Measurements from ENCODE around the gene RUNDC3A. TPM values are rescaled to one million over a fixed set of nuclear protein-coding genes. Genes with fewer than 3 reads are reported as not detected.

RUNDC3A gene
- polyA plus RNA-seq, 1 experiment: 0.11 TPM

GRCh38 chr17:44304651-44305050 is 3.8 kb upstream of the RUNDC3A start:
- no peak overlapping the region for H3K27ac ChIP-seq (ENCODE audit: low read depth, low read length)
- no peak for DNase-seq (ENCODE audit: low read depth, low spot score)
- ChIA-PET POLR2A (no interaction called here), CTCF (no interaction called here)
- no peak overlapping the region for H3K4me3 ChIP-seq (ENCODE audit: low read depth, low read length)
- no peak for TF ChIP-seq CTCF (IDR thresholded peaks at IDR 0.05; ENCODE audit: low read depth, low read length)
- no peaks in the 10 kb centered on the region; the same call in 1 of the 2 replicates for H3K9me3 ChIP-seq (ENCODE audit: control insufficient read depth, insufficient read depth, low read length)
- H3K27me3 ChIP-seq (ENCODE audit: control insufficient read depth, insufficient read depth, low read length): peaks cover 32% of the 10 kb centered on the region

- H3K27ac ChIP-seq (ENCODE audit: low read depth, low read length): no peak overlapping the region
- no peak for DNase-seq (ENCODE audit: low read depth, low spot score)
- no peaks in the 10 kb centered on the region; the same call in 1 of the 2 replicates for H3K9me3 ChIP-seq (ENCODE audit: control insufficient read depth, insufficient read depth, low read length)
- TF ChIP-seq CTCF (IDR thresholded peaks at IDR 0.05; ENCODE audit: low read depth, low read length): no peak
- POLR2A ChIA-PET: interaction anchor here (0.5 to 1.0 kb wide), 2 partner anchors 84 to 104 kb away, joined by 3 to 9 read pairs; no protein-coding TSS in a partner anchor
- CTCF ChIA-PET: interaction anchor here (0.7 kb wide), 1 partner anchor 223 kb away, joined by 7 read pairs; no protein-coding TSS in a partner anchor
- H3K27me3 ChIP-seq (ENCODE audit: control insufficient read depth, insufficient read depth, low read length): peaks cover 36% of the 10 kb centered on the region
- H3K4me3 ChIP-seq (ENCODE audit: low read depth, low read length): peak overlapping the region; percentile 57; the same call in 1 of the 2 replicates
These were observed 814 bp upstream of the RUNDC3A start for GRCh38 chr17:44307387-44308186.

- ChIA-PET CTCF (no interaction called here), POLR2A (interaction anchor here (1.0 kb wide), 1 partner anchor 105 kb away, joined by 3 read pairs; no protein-coding TSS in a partner anchor)
- Histone ChIP-seq H3K27ac (ENCODE audit: low read depth, low read length) (no peak overlapping the region), H3K27me3 (ENCODE audit: control insufficient read depth, insufficient read depth, low read length) (peaks cover 43% of the 10 kb centered on the region), H3K9me3 (ENCODE audit: control insufficient read depth, insufficient read depth, low read length) (no peaks in the 10 kb centered on the region; the same call in 1 of the 2 replicates), H3K4me3 (ENCODE audit: low read depth, low read length) (peak overlapping the region; percentile 22; the same call in 1 of the 2 replicates)
- DNase-seq (ENCODE audit: low read depth, low spot score): no peak
- TF ChIP-seq CTCF (IDR thresholded peaks at IDR 0.05; ENCODE audit: low read depth, low read length): no peak
These were observed 464 bp downstream of the RUNDC3A start for GRCh38 chr17:44308865-44309264.

GRCh38 chr17:44309472-44309871 is 1.1 kb downstream of the RUNDC3A start:
- TF ChIP-seq CTCF (IDR thresholded peaks at IDR 0.05; ENCODE audit: low read depth, low read length): no peak
- Histone ChIP-seq H3K27ac (ENCODE audit: low read depth, low read length) (no peak overlapping the region), H3K4me3 (ENCODE audit: low read depth, low read length) (no peak overlapping the region), H3K27me3 (ENCODE audit: control insufficient read depth, insufficient read depth, low read length) (peaks cover 48% of the 10 kb centered on the region), H3K9me3 (ENCODE audit: control insufficient read depth, insufficient read depth, low read length) (no peaks in the 10 kb centered on the region; the same call in 1 of the 2 replicates)
- POLR2A ChIA-PET: no interaction called here
- no peak for DNase-seq (ENCODE audit: low read depth, low spot score)
- CTCF ChIA-PET: interaction anchor here (0.5 kb wide), 1 partner anchor 14 kb away, joined by 3 read pairs; no protein-coding TSS in a partner anchor

- DNase-seq (ENCODE audit: low read depth, low spot score): no peak
- H3K4me3 ChIP-seq (ENCODE audit: low read depth, low read length): no peak overlapping the region
- POLR2A ChIA-PET: no interaction called here
- H3K27me3 ChIP-seq (ENCODE audit: control insufficient read depth, insufficient read depth, low read length): peaks cover 49% of the 10 kb centered on the region
- H3K27ac ChIP-seq (ENCODE audit: low read depth, low read length): no peak overlapping the region
- no peaks in the 10 kb centered on the region; the same call in 1 of the 2 replicates for H3K9me3 ChIP-seq (ENCODE audit: control insufficient read depth, insufficient read depth, low read length)
- TF ChIP-seq CTCF (IDR thresholded peaks at IDR 0.05; ENCODE audit: low read depth, low read length): no peak
- CTCF ChIA-PET: interaction anchor here (0.5 kb wide), 1 partner anchor 13 kb away, joined by 3 read pairs; no protein-coding TSS in a partner anchor
These were observed 1.8 kb downstream of the RUNDC3A start for GRCh38 chr17:44310188-44310587.
